Spinal cord (tissue), 10 donors: ENCODE measurements around the gene SLC4A4. TPM values are rescaled to one million over a fixed set of nuclear protein-coding genes. Genes with fewer than 3 reads are reported as not detected.

Experiments used
- DNase-seq, 6 donors: peaks; one replicate each; pipeline versions ENCODE4 v3.0.0 to v3.0.0-alpha.2; 2013 to 2015; ENCODE audit warnings: low spot score in 6 of 6, low read depth in 4 of 6
- H3K27ac ChIP-seq: one replicate; pipeline ENCODE4 v1.5.1; 2013; ENCODE audit warnings: low read depth, low read length, control low read depth
- H3K27me3 ChIP-seq: one replicate; pipeline ENCODE4 v1.6.1; 2013; ENCODE audit warnings: low read length; ENCODE audit not compliant: control insufficient read depth, insufficient read depth
- H3K36me3 ChIP-seq: one replicate; pipeline ENCODE4 v1.6.1; 2013; ENCODE audit warnings: low read length; ENCODE audit not compliant: control insufficient read depth, insufficient read depth
- H3K4me1 ChIP-seq: one replicate; pipeline ENCODE4 v1.6.1; 2013; ENCODE audit warnings: low read length; ENCODE audit not compliant: control insufficient read depth, insufficient read depth
- H3K4me3 ChIP-seq: one replicate; pipeline ENCODE4 v1.5.1; 2013; ENCODE audit warnings: low read depth, low read length, control low read depth
- H3K9me3 ChIP-seq: one replicate; pipeline ENCODE4 v1.6.1; 2013; ENCODE audit warnings: low read length; ENCODE audit not compliant: control insufficient read depth, insufficient read depth
- WGBS: methylation state at CpG from one replicate; pipeline ENCODE4 v1.1.5; 2013; ENCODE audit warnings: missing lambda C conversion rate; ENCODE audit not compliant: insufficient coverage; 5-methylcytosine and 5-hydroxymethylcytosine counted together
- polyA plus RNA-seq, 2 donors: library from polyadenylated mRNA; unstranded; fragments of 120-200 nt; gene quantifications; one replicate each; pipeline ENCODE4 v1.2.1, GENCODE V29; 2013; ENCODE audit not compliant: insufficient read length in 2 of 2
- total RNA-seq, 2 donors: library from RNA; depleted of rRNA in 1 of 2; stranded (reverse); fragments of 120-200 nt in 1 of 2; fragments of >200 nt in 1 of 2; gene quantifications; one replicate each; pipeline versions ENCODE4 v1.2.3 to v1.2.4, GENCODE V29; 2013 to 2014
- donor health status: healthy.

Gene SLC4A4
- total and polyA plus RNA-seq, 4 donors: 67.2 to 111 (median 106) TPM

GRCh38 chr4:71498002-71498401 is 159.2 kb downstream of the SLC4A4 start:
- Histone ChIP-seq H3K9me3 (no peaks in the 10 kb centered on the region), H3K4me1 (no peaks in the 10 kb centered on the region), H3K27me3 (no peaks in the 10 kb centered on the region), H3K4me3 (no peak overlapping the region), H3K36me3 (no peaks in the 10 kb centered on the region), H3K27ac (no peak overlapping the region)
- no peak for DNase-seq
- WGBS: no CpG with 5 or more reads among the region's 2 CpGs

GRCh38 chr4:71498625-71499024 is 159.8 kb downstream of the SLC4A4 start:
- Histone ChIP-seq H3K27ac (no peak overlapping the region), H3K36me3 (no peaks in the 10 kb centered on the region), H3K4me1 (no peaks in the 10 kb centered on the region), H3K9me3 (no peaks in the 10 kb centered on the region), H3K27me3 (no peaks in the 10 kb centered on the region), H3K4me3 (no peak overlapping the region)
- no peak for DNase-seq

GRCh38 chr4:71501992-71502391 is 163.2 kb downstream of the SLC4A4 start:
- no peaks in the 10 kb centered on the region for H3K9me3 ChIP-seq
- H3K36me3 ChIP-seq: no peaks in the 10 kb centered on the region
- H3K27ac ChIP-seq: no peak overlapping the region
- H3K27me3 ChIP-seq: no peaks in the 10 kb centered on the region
- H3K4me1 ChIP-seq: no peaks in the 10 kb centered on the region
- no CpG with 5 or more reads among the region's 7 CpGs for WGBS
- no peak overlapping the region for H3K4me3 ChIP-seq
- no peak for DNase-seq

GRCh38 chr4:71518283-71518989 is 179.6 kb downstream of the SLC4A4 start:
- Histone ChIP-seq H3K4me3 (no peak overlapping the region), H3K4me1 (no peaks in the 10 kb centered on the region), H3K36me3 (peaks cover 8% of the 10 kb centered on the region), H3K27me3 (no peaks in the 10 kb centered on the region), H3K9me3 (peaks cover 3% of the 10 kb centered on the region), H3K27ac (no peak overlapping the region)
- WGBS: 100% methylated on average over 1 of the region's 2 CpGs
- DNase-seq: no peak

- no peak for DNase-seq
- no peak overlapping the region for H3K4me3 ChIP-seq
- no CpG with 5 or more reads among the region's 1 CpG for WGBS
- H3K4me1 ChIP-seq: no peaks in the 10 kb centered on the region
- no peaks in the 10 kb centered on the region for H3K27me3 ChIP-seq
- H3K27ac ChIP-seq: no peak overlapping the region
- H3K36me3 ChIP-seq: peaks cover 8% of the 10 kb centered on the region
- peaks cover 3% of the 10 kb centered on the region for H3K9me3 ChIP-seq
Measured at GRCh38 chr4:71520308-71520707, 181.5 kb downstream of the SLC4A4 start.

- Histone ChIP-seq H3K27me3 (no peaks in the 10 kb centered on the region), H3K36me3 (peaks cover 8% of the 10 kb centered on the region), H3K9me3 (peaks cover 3% of the 10 kb centered on the region), H3K27ac (no peak overlapping the region), H3K4me3 (no peak overlapping the region), H3K4me1 (no peaks in the 10 kb centered on the region)
- DNase-seq: no peak
- WGBS: no CpG with 5 or more reads among the region's 1 CpG
Measured at GRCh38 chr4:71520850-71521249, 182.0 kb downstream of the SLC4A4 start.

- DNase-seq: peak in 1 of 6 donors; percentile 64
- H3K36me3 ChIP-seq: no peaks in the 10 kb centered on the region
- no peak overlapping the region for H3K4me3 ChIP-seq
- H3K4me1 ChIP-seq: no peaks in the 10 kb centered on the region
- no peaks in the 10 kb centered on the region for H3K9me3 ChIP-seq
- H3K27me3 ChIP-seq: no peaks in the 10 kb centered on the region
- no peak overlapping the region for H3K27ac ChIP-seq
- WGBS: 7% methylated on average over 1 of the region's 1 CpG
Measured at GRCh38 chr4:71524756-71525155, 185.9 kb downstream of the SLC4A4 start.

- no peak for DNase-seq
- H3K36me3 ChIP-seq: no peaks in the 10 kb centered on the region
- no peaks in the 10 kb centered on the region for H3K9me3 ChIP-seq
- no peaks in the 10 kb centered on the region for H3K27me3 ChIP-seq
- H3K27ac ChIP-seq: no peak overlapping the region
- H3K4me3 ChIP-seq: no peak overlapping the region
- H3K4me1 ChIP-seq: no peaks in the 10 kb centered on the region
- 94% methylated on average over 2 of the region's 4 CpGs for WGBS
Measured at GRCh38 chr4:71526637-71527406, 188.0 kb downstream of the SLC4A4 start.

- Histone ChIP-seq H3K9me3 (no peaks in the 10 kb centered on the region), H3K27me3 (no peaks in the 10 kb centered on the region), H3K4me1 (no peaks in the 10 kb centered on the region), H3K4me3 (no peak overlapping the region), H3K27ac (no peak overlapping the region), H3K36me3 (no peaks in the 10 kb centered on the region)
- WGBS: no CpG with 5 or more reads among the region's 1 CpG
- DNase-seq: no peak
Measured at GRCh38 chr4:71532407-71532806, 193.6 kb downstream of the SLC4A4 start.

- no peaks in the 10 kb centered on the region for H3K36me3 ChIP-seq
- H3K4me3 ChIP-seq: no peak overlapping the region
- H3K4me1 ChIP-seq: no peaks in the 10 kb centered on the region
- no peaks in the 10 kb centered on the region for H3K9me3 ChIP-seq
- no peaks in the 10 kb centered on the region for H3K27me3 ChIP-seq
- no CpG with 5 or more reads among the region's 1 CpG for WGBS
- DNase-seq: no peak
- no peak overlapping the region for H3K27ac ChIP-seq
Measured at GRCh38 chr4:71533121-71533520, 194.3 kb downstream of the SLC4A4 start.
